Esophagus squamous epithelium (tissue), 5 donors: ENCODE results near the gene L1CAM. TPM values are rescaled to one million over a fixed set of nuclear protein-coding genes. Genes with fewer than 3 reads are reported as not detected.

ENCODE experiments used
- DNase-seq: peaks from one replicate; lab custom pipeline; 2025; lab: John Stamatoyannopoulos, UW
- H3K27ac ChIP-seq, 4 donors: fragments of 200-600 bp; sonication (generic); one replicate each; pipeline ENCODE4 v1.5.1; 2016 to 2019; ENCODE audit warnings: mild to moderate bottlenecking in 1 of 4
- H3K27me3 ChIP-seq, 4 donors: fragments of 200-600 bp; sonication (generic); 1 replicate in 3 of 4; 2 replicates in 1 of 4; pipeline versions ENCODE4 v1.5.1 to v1.6.0; 2017 to 2021; ENCODE audit warnings: antibody characterized with exemption in 1 of 4
- H3K36me3 ChIP-seq, 3 donors: fragments of 200-600 bp; sonication (generic); one replicate each; pipeline ENCODE4 v1.5.1; 2016 to 2019
- H3K4me1 ChIP-seq, 3 donors: fragments of 200-600 bp; sonication (generic); one replicate each; pipeline ENCODE4 v1.5.1; 2017 to 2019
- H3K4me3 ChIP-seq, 4 donors: fragments of 200-600 bp; sonication (generic); 1 replicate in 3 of 4; 2 replicates in 1 of 4; pipeline ENCODE4 v1.5.1; 2016 to 2019; ENCODE audit warnings: mild to moderate bottlenecking in 2 of 4, moderate library complexity in 1 of 4
- H3K9me3 ChIP-seq, 3 donors: fragments of 200-600 bp; sonication (generic); one replicate each; pipeline ENCODE4 v1.5.1; 2016 to 2019
- CTCF ChIP-seq, 6 experiments: fragments of 450-650 bp in 4 of 6; fragments of 200-600 bp in 2 of 6; sonication (generic) in 2 of 6; IDR thresholded peaks; one replicate each; pipeline ENCODE4 v1.5.1; 2016 to 2019; ENCODE audit warnings: antibody characterized with exemption in 6 of 6, mild to moderate bottlenecking in 4 of 6, moderate library complexity in 4 of 6
- POLR2A ChIP-seq, 4 donors: fragments of 450-650 bp; IDR thresholded peaks; one replicate each; pipeline ENCODE4 v1.6.1; 2017; ENCODE audit warnings: antibody characterized with exemption in 4 of 4, mild to moderate bottlenecking in 4 of 4, moderate library complexity in 3 of 4
- WGBS, 2 donors: methylation state at CpG; one replicate each; pipeline ENCODE4 v1.1.5; 2018; 5-methylcytosine and 5-hydroxymethylcytosine counted together
- intact Hi-C: fragments of 100-400 bp; cut with DNase I; formaldehyde crosslinking; loops from one replicate; pipeline ENCODE4 v1.15.0; 2022
- total RNA-seq, 4 donors: library from RNA; depleted of rRNA; stranded (reverse); fragments of >200 nt; gene quantifications; one replicate each; pipeline ENCODE4 v1.1.0, GENCODE V29; 2016
- donor health status: DM: yes; HTN: yes; CAD: no.

The L1CAM gene
- total RNA-seq, 4 donors from 2014 or later: 0.35 to 3.2 (median 1.3) TPM

- DNase-seq: no peak
- Histone ChIP-seq H3K27me3 (no peaks in the 10 kb centered on the region), H3K4me1 (peaks cover 0 to 4% (median 2%) of the 10 kb centered on the region in 3 donors), H3K36me3 (no peaks in the 10 kb centered on the region), H3K4me3 (no peak overlapping the region), H3K27ac (no peak overlapping the region), H3K9me3 (no peaks in the 10 kb centered on the region)
- TF ChIP-seq POLR2A (IDR thresholded peaks at IDR 0.05) (no peak), CTCF (IDR thresholded peaks at IDR 0.05) (no peak)
- intact Hi-C loops: loop anchor here (10.0 kb wide), 1 partner anchor 63 kb away; no protein-coding TSS in a partner anchor
- WGBS, 2 donors: 80% methylated on average over 1 of the region's 14 CpGs; no CpG with 5 or more reads in 1 of the 2 donors
Measured at GRCh38 chrX:153812220-153812619, 73.8 kb downstream of the L1CAM start.

Other genes starting within 250 kb of the L1CAM start
- 1 to 10 TPM in 2 of 4 donors, under 1 TPM in 2; 0.38 to 4.0 (median 1.3) TPM for gene DUSP9, start 239.0 kb downstream of the L1CAM start, total RNA-seq
- gene PNCK, start 212.4 kb downstream of the L1CAM start, total RNA-seq: 1 to 10 TPM in 2 of 4 donors, under 1 TPM in 1, not detected in 1; 0.82 to 5.7 (median 1.5) TPM
- gene SLC6A8, start 198.2 kb downstream of the L1CAM start, total RNA-seq: 10 to 100 TPM; 19.5 to 36.2 (median 25.4) TPM
- gene BCAP31, start 161.8 kb downstream of the L1CAM start, total RNA-seq: 100 to 1,000 TPM in 3 of 4 donors, 10 to 100 TPM in 1; 99.2 to 180 (median 142) TPM
- 1 to 10 TPM; 1.8 to 5.0 (median 3.5) TPM for gene ABCD1, start 161.3 kb downstream of the L1CAM start, total RNA-seq
- 10 to 100 TPM in 1 of 4 donors, 1 to 10 TPM in 3; 3.2 to 13.4 (median 6.9) TPM for gene PLXNB3, start 121.9 kb downstream of the L1CAM start, total RNA-seq
- under 1 TPM in 3 of 4 donors, not detected in 1; 0.09 to 0.38 (median 0.15) TPM for gene SRPK3, start 105.1 kb downstream of the L1CAM start, total RNA-seq
- 10 to 100 TPM; 60.7 to 67.8 (median 64.1) TPM for gene IDH3G, start 91.8 kb downstream of the L1CAM start, total RNA-seq
- gene SSR4, start 91.5 kb downstream of the L1CAM start, total RNA-seq: 100 to 1,000 TPM; 131 to 257 (median 159) TPM
- gene PDZD4, start 55.6 kb downstream of the L1CAM start, total RNA-seq: 1 to 10 TPM in 3 of 4 donors, under 1 TPM in 1; 0.97 to 3.4 (median 1.9) TPM
- 1 to 10 TPM in 1 of 4 donors, under 1 TPM in 3; 0.19 to 1.3 (median 0.29) TPM for gene AVPR2, start 18.5 kb upstream of the L1CAM start, total RNA-seq
- gene ARHGAP4, start 40.1 kb upstream of the L1CAM start, total RNA-seq: 10 to 100 TPM in 1 of 4 donors, 1 to 10 TPM in 3; 3.9 to 18.3 (median 7.6) TPM
- 10 to 100 TPM; 42.5 to 92.5 (median 87.6) TPM for gene NAA10, start 48.9 kb upstream of the L1CAM start, total RNA-seq
- gene RENBP, start 58.5 kb upstream of the L1CAM start, total RNA-seq: 1 to 10 TPM in 2 of 4 donors, under 1 TPM in 1, not detected in 1; 0.45 to 7.6 (median 3.1) TPM
- 10 to 100 TPM; 22.2 to 54.0 (median 37.0) TPM for gene HCFC1, start 85.6 kb upstream of the L1CAM start, total RNA-seq
- gene TMEM187, start 86.6 kb upstream of the L1CAM start, total RNA-seq: 1 to 10 TPM; 2.5 to 4.1 (median 3.8) TPM
- gene IRAK1, start 133.7 kb upstream of the L1CAM start, total RNA-seq: 100 to 1,000 TPM in 2 of 4 donors, 10 to 100 TPM in 2; 73.5 to 117 (median 96.8) TPM
- gene MECP2, start 211.5 kb upstream of the L1CAM start, total RNA-seq: 10 to 100 TPM; 17.7 to 38.7 (median 25.4) TPM